ENCODE results near the gene GARS1.
"Not testable (repeated sequence)": the region's sequence is repeated elsewhere in the genome, so short reads cannot be mapped to it uniquely, and the experiment has no call there.

GARS1 gene

GRCh38 chr7:30630986-30631385 lies 36.3 kb downstream of the GARS1 start:
- no peak for TF ChIP-seq CTCF (conservative IDR thresholded peaks at IDR 0.05)
- no peak overlapping the region for H3K27ac ChIP-seq

- no peak overlapping the region for H3K27ac ChIP-seq
- no peak for TF ChIP-seq CTCF (conservative IDR thresholded peaks at IDR 0.05)
These were observed 38.5 kb downstream of the GARS1 start for GRCh38 chr7:30633223-30633622.

GRCh38 chr7:30634193-30634626 lies 39.5 kb downstream of the GARS1 start:
- no peak overlapping the region for H3K27ac ChIP-seq
- TF ChIP-seq CTCF (conservative IDR thresholded peaks at IDR 0.05), result no peak

- no peak overlapping the region for H3K27ac ChIP-seq
- TF ChIP-seq CTCF (conservative IDR thresholded peaks at IDR 0.05), result no peak
These were observed 40.0 kb downstream of the GARS1 start for GRCh38 chr7:30634634-30635201.

GRCh38 chr7:30635798-30636197 lies 41.1 kb downstream of the GARS1 start:
- TF ChIP-seq CTCF (conservative IDR thresholded peaks at IDR 0.05), result no peak
- no peak overlapping the region for H3K27ac ChIP-seq

- not testable (repeated sequence) for H3K27ac ChIP-seq
These were observed 47.6 kb downstream of the GARS1 start for GRCh38 chr7:30642322-30642721.

- H3K27ac ChIP-seq, result no peak overlapping the region
- no peak for TF ChIP-seq CTCF (conservative IDR thresholded peaks at IDR 0.05)
These were observed 48.1 kb downstream of the GARS1 start for GRCh38 chr7:30642789-30643188.

GRCh38 chr7:30644286-30644955 lies 49.7 kb downstream of the GARS1 start:
- no peak for TF ChIP-seq CTCF (conservative IDR thresholded peaks at IDR 0.05)
- H3K27ac ChIP-seq, result no peak overlapping the region

Data from VCaP (cell line).